HG02973 (cell line): ENCODE results near the gene CIAO1.
"Not testable (repeated sequence)": the region's sequence is repeated elsewhere in the genome, so short reads cannot be mapped to it uniquely, and the experiment has no call there.

ENCODE experiments used
- ATAC-seq: cut with Tn5 transposase; IDR thresholded peaks from one replicate; pipeline ENCODE4 v1.9.1; 2021; ENCODE audit warnings: moderate library complexity; ENCODE audit not compliant: unreplicated experiment

CIAO1 gene

GRCh38 chr2:96274355-96275056 is 8.5 kb downstream of the CIAO1 start:
- no peak for ATAC-seq

GRCh38 chr2:96276787-96277499 is 10.9 kb downstream of the CIAO1 start:
- ATAC-seq: no peak

GRCh38 chr2:96287273-96287856 is 21.3 kb downstream of the CIAO1 start:
- ATAC-seq: no peak

GRCh38 chr2:96291751-96292150 is 25.7 kb downstream of the CIAO1 start:
- no peak for ATAC-seq

- ATAC-seq: not testable (repeated sequence)
Observed at GRCh38 chr2:96294271-96294670, 28.2 kb downstream of the CIAO1 start.

GRCh38 chr2:96296925-96297324 is 30.9 kb downstream of the CIAO1 start:
- no peak for ATAC-seq

- no peak for ATAC-seq
Observed at GRCh38 chr2:96301865-96302264, 35.8 kb downstream of the CIAO1 start.

GRCh38 chr2:96304606-96305005 is 38.6 kb downstream of the CIAO1 start:
- ATAC-seq: no peak

- peak; percentile 82 for ATAC-seq
Observed at GRCh38 chr2:96305091-96305978, 39.3 kb downstream of the CIAO1 start, which contains the start of gene SNRNP200. SNRNP200 (minus strand) TSS chr2:96305546; CDS start chr2:96305437, 109 bp downstream.

- peak; percentile 7 for ATAC-seq
Observed at GRCh38 chr2:96305979-96306308, 39.9 kb downstream of the CIAO1 start.

- no peak for ATAC-seq
Observed at GRCh38 chr2:96306370-96306769, 40.3 kb downstream of the CIAO1 start.

GRCh38 chr2:96308248-96308647 is 42.2 kb downstream of the CIAO1 start:
- no peak for ATAC-seq

- ATAC-seq: no peak
Observed at GRCh38 chr2:96315005-96315399, 49.0 kb downstream of the CIAO1 start.

GRCh38 chr2:96315400-96316071 is 49.5 kb downstream of the CIAO1 start:
- ATAC-seq: no peak

- no peak for ATAC-seq
Observed at GRCh38 chr2:96316999-96317398, 51.0 kb downstream of the CIAO1 start.

GRCh38 chr2:96317584-96317997 is 51.6 kb downstream of the CIAO1 start:
- ATAC-seq: no peak

GRCh38 chr2:96318723-96319122 is 52.7 kb downstream of the CIAO1 start:
- no peak for ATAC-seq

GRCh38 chr2:96319396-96319795 is 53.4 kb downstream of the CIAO1 start:
- ATAC-seq: no peak

GRCh38 chr2:96320326-96320725 is 54.3 kb downstream of the CIAO1 start:
- ATAC-seq: no peak

GRCh38 chr2:96320728-96321622 is 55.0 kb downstream of the CIAO1 start:
- ATAC-seq: peak; percentile 15
